GM12878 (cell line): ENCODE data around the gene CTNNA1. TPM values are rescaled to one million over a fixed set of nuclear protein-coding genes. Genes with fewer than 3 reads are reported as not detected.

Experiments used
- ATAC-seq: fragments of 200-7000 bp; cut with Tn5 transposase; 3 replicates; pipeline ENCODE4 v1.9.1; 2020; ENCODE audit warnings: mild to moderate bottlenecking, moderate library complexity
- BruUV-seq: library from RNA; stranded (reverse); fragments of 400-500 nt; replicated peaks from 2 replicates; lab custom pipeline; 2021; lab: Mats Ljungman, UMichigan
- CTCF ChIA-PET: fragments of 300-600 bp; sonication (Branson Sonifier 250); formaldehyde crosslinking; extraction: SDS; loops from one replicate; lab custom pipeline; 2021; ENCODE audit warnings: inconsistent platforms; lab: Yijun Ruan, JAX
- POLR2A ChIA-PET: fragments of 350-600 bp; formaldehyde crosslinking; extraction: SDS; loops from one replicate; lab custom pipeline; 2021; ENCODE audit warnings: inconsistent platforms; lab: Charles Lee
- RAD21 ChIA-PET: fragments of 300-600 bp; sonication (Branson Sonifier 250); formaldehyde crosslinking; loops from one replicate; lab custom pipeline; 2023; ENCODE audit warnings: antibody characterized with exemption; ENCODE audit not compliant: unreplicated experiment; lab: Charles Lee
- SMC1A ChIA-PET: fragments of 300-600 bp; sonication (Branson Sonifier 250); formaldehyde crosslinking; loops from one replicate; lab custom pipeline; 2023; ENCODE audit not compliant: unreplicated experiment, uncharacterized antibody; lab: Charles Lee
- DNase-seq: peaks from one replicate; pipeline ENCODE4 v3.0.0-alpha.2; 2011; ENCODE audit warnings: low read depth, low spot score
- FAIRE-seq: peaks from 3 replicates; lab custom pipeline; 2011; peaks lifted over from hg19 to GRCh38; lab: Jason Lieb, UNC
- H2AFZ ChIP-seq: 2 replicates; pipeline ENCODE4 v1.6.0; 2011; ENCODE audit warnings: low read depth, low read length, control low read depth; ENCODE audit not compliant: control insufficient read depth
- H3K27ac ChIP-seq: 2 replicates; pipeline ENCODE4 v1.5.1; 2011; ENCODE audit warnings: control low read depth; ENCODE audit not compliant: control insufficient read depth, insufficient read depth
- H3K27me3 ChIP-seq, 2 experiments: replicated peaks in 1 of 2; 2 replicates each; pipeline versions ENCODE4 v1.6.0 to v1.6.1; 2011; ENCODE audit warnings: low read length in 1 of 2; ENCODE audit not compliant: control insufficient read depth in 2 of 2, insufficient read depth in 2 of 2
- H3K36me3 ChIP-seq, 2 experiments: 2 replicates each; pipeline ENCODE4 v1.5.1; 2011; ENCODE audit warnings: low read length in 1 of 2; ENCODE audit not compliant: control insufficient read depth in 2 of 2, insufficient read depth in 2 of 2
- H3K4me1 ChIP-seq: 2 replicates; pipeline ENCODE4 v1.6.1; 2011; ENCODE audit warnings: mild to moderate bottlenecking, low read length, moderate library complexity, mixed read lengths; ENCODE audit not compliant: control insufficient read depth, insufficient read depth
- H3K4me2 ChIP-seq: 2 replicates; pipeline ENCODE4 v1.6.0; 2011; ENCODE audit warnings: control low read depth; ENCODE audit not compliant: control insufficient read depth, insufficient read depth
- H3K4me3 ChIP-seq: fragments of 200-600 bp; sonication (generic); 2 replicates; pipeline ENCODE4 v1.5.1; 2016
- H3K79me2 ChIP-seq: 2 replicates; pipeline ENCODE4 v1.6.0; 2011; ENCODE audit warnings: low read length; ENCODE audit not compliant: control insufficient read depth, insufficient read depth
- H3K9ac ChIP-seq: 2 replicates; pipeline ENCODE4 v1.8.0; 2011; ENCODE audit warnings: low read length, control low read depth, mixed read lengths; ENCODE audit not compliant: control insufficient read depth, insufficient read depth
- H3K9me3 ChIP-seq: replicated peaks from 3 replicates; pipeline ENCODE4 v1.5.1; 2011; ENCODE audit warnings: mild to moderate bottlenecking, low read length; ENCODE audit not compliant: control insufficient read depth, insufficient read depth
- H4K20me1 ChIP-seq: 2 replicates; pipeline ENCODE4 v1.6.0; 2011; ENCODE audit not compliant: control insufficient read depth, insufficient read depth
- BRCA1 ChIP-seq: IDR thresholded peaks from 2 replicates; pipeline ENCODE4 v1.6.1; 2011; ENCODE audit warnings: low read depth, low read length, improper control_type of control experiment
- CEBPZ ChIP-seq: fragments of 150-350 bp; IDR thresholded peaks from 2 replicates; pipeline ENCODE4 v1.6.1; 2016; ENCODE audit warnings: low read depth, low read length
- CREB1 ChIP-seq: IDR thresholded peaks from 2 replicates; pipeline ENCODE4 v1.6.1; 2012; ENCODE audit warnings: low read depth, mild to moderate bottlenecking, inconsistent platforms
- FOXK2 ChIP-seq: fragments of 450-650 bp; IDR thresholded peaks from 2 replicates; pipeline ENCODE4 v1.6.1; 2017; ENCODE audit warnings: mild to moderate bottlenecking, moderate library complexity
- HSF1 ChIP-seq: fragments of 150-350 bp; IDR thresholded peaks from 2 replicates; pipeline ENCODE4 v1.6.1; 2014; ENCODE audit warnings: mild to moderate bottlenecking, low read depth, low read length
- JUNB ChIP-seq: IDR thresholded peaks from 2 replicates; pipeline ENCODE4 v1.6.1; 2016; ENCODE audit warnings: antibody characterized with exemption, mild to moderate bottlenecking
- MEF2B ChIP-seq: fragments of 450-650 bp; IDR thresholded peaks from 2 replicates; pipeline ENCODE4 v1.6.1; 2018; ENCODE audit warnings: mild to moderate bottlenecking, moderate library complexity; ENCODE audit not compliant: partially characterized antibody, poor library complexity, severe bottlenecking
- PML ChIP-seq: IDR thresholded peaks from 2 replicates; pipeline ENCODE4 v1.6.1; 2012; ENCODE audit warnings: low read length, inconsistent platforms
- SIN3A ChIP-seq: IDR thresholded peaks from 2 replicates; pipeline ENCODE4 v1.6.1; 2012; ENCODE audit warnings: low read depth, low read length, improper control_type of control experiment
- SIX5 ChIP-seq: IDR thresholded peaks from 2 replicates; pipeline ENCODE4 v1.6.1; 2011; ENCODE audit warnings: mild to moderate bottlenecking, low read depth, low read length, moderate library complexity; ENCODE audit not compliant: severe bottlenecking
- SMARCA5 ChIP-seq: fragments of 450-650 bp; IDR thresholded peaks from 2 replicates; pipeline ENCODE4 v1.6.1; 2017; ENCODE audit warnings: mild to moderate bottlenecking
- TARDBP ChIP-seq: IDR thresholded peaks from 2 replicates; pipeline ENCODE4 v1.6.1; 2016; ENCODE audit warnings: borderline replicate concordance
- WGBS: methylation state at CpG from one replicate; pipeline ENCODE4 v1.1.6; 2016; ENCODE audit warnings: low lambda C conversion rate; ENCODE audit not compliant: insufficient replicate concordance, insufficient coverage; ENCODE audit errors: missing lambda C conversion rate; 5-methylcytosine and 5-hydroxymethylcytosine counted together
- in situ Hi-C: fragments of 300-500 bp; cut with MboI; formaldehyde crosslinking; loops from 9 replicates; pipeline ENCODE4 v1.14.3; 2018; ENCODE audit warnings: mixed read lengths
- intact Hi-C: fragments of 100-400 bp; cut with micrococcal nuclease; formaldehyde crosslinking; loops from one replicate; pipeline ENCODE4 v1.14.2; 2022; ENCODE audit not compliant: unreplicated experiment
- polyA plus RNA-seq, 11 experiments: library from polyadenylated mRNA; depleted of rRNA in 4 of 11; unstranded in 6 of 11; stranded (reverse) in 5 of 11; fragments of >200 nt; fragmentation: Nextera tagmentation in 4 of 11; fragmentation: Illumina TruSeq in 1 of 11; extraction: Ambion mirVana in 4 of 11; extraction: Trizol in 1 of 11; gene quantifications; 1 replicate in 1 of 11; 2 replicates in 10 of 11; pipeline versions ENCODE4 v1.2.1 to v1.2.3, GENCODE V29; 2011 to 2016; ENCODE audit warnings: inconsistent platforms in 2 of 11, missing spikeins in 2 of 11, low read depth in 1 of 11
- total RNA-seq, 4 experiments: library from RNA; depleted of rRNA in 3 of 4; stranded (reverse); fragments of >200 nt in 3 of 4; fragmentation: Illumina TruSeq in 1 of 4; extraction: Trizol in 1 of 4; gene quantifications; 2 replicates each; pipeline versions ENCODE4 v1.2.1 to v1.2.3, GENCODE V29; 2013 to 2021
- TF ChIP-seq, protein P1 (sequence below): fragments of 450-650 bp; formaldehyde crosslinking; IDR thresholded peaks from 2 replicates; pipeline ENCODE4 v1.5.0; 2022; ENCODE audit warnings: mild to moderate bottlenecking, missing genetic modification characterization
- TF ChIP-seq, protein P2 (sequence below): IDR thresholded peaks from 2 replicates; pipeline ENCODE4 v1.6.1; 2012; ENCODE audit warnings: low read length, inconsistent platforms

Gene CTNNA1
- total and polyA plus RNA-seq, 10 of the 15 experiments (the other 5 are each of a cell fraction or from before 2014, with no cell fraction given), result 32.6 to 104 (median 57.7) TPM

- H3K36me3 ChIP-seq, result peaks cover 18 to 20% of the 10 kb centered on the region in 2 experiments
- CTCF ChIA-PET, result no interaction called here
- no peak overlapping the region for H2AFZ ChIP-seq
- H3K9ac ChIP-seq, result no peak overlapping the region
- intact Hi-C loops (no loop called here), in situ Hi-C loops (no loop called here)
- no peak overlapping the region for H3K27ac ChIP-seq
- H3K9me3 ChIP-seq, result no peaks in the 10 kb centered on the region
- RAD21 ChIA-PET, result no interaction called here
- no peaks in the 10 kb centered on the region for H3K27me3 ChIP-seq
- H3K4me3 ChIP-seq, result no peak overlapping the region
- no peaks in the 10 kb centered on the region for H3K79me2 ChIP-seq
- no peaks in the 10 kb centered on the region for H3K4me1 ChIP-seq
- POLR2A ChIA-PET, result interaction anchor here (0.5 kb wide), 1 partner anchor 13 kb away, joined by 3 read pairs; no protein-coding TSS in a partner anchor
- BruUV-seq, result no TSS peak
- SMC1A ChIA-PET, result no interaction called here
- H3K4me2 ChIP-seq, result no peak overlapping the region
- WGBS, result 94% methylated on average over 16 of the region's 16 CpGs
- FAIRE-seq (no peak), ATAC-seq (no peak), DNase-seq (no peak)
- no peaks in the 10 kb centered on the region for H4K20me1 ChIP-seq
- TF ChIP-seq PML (no peak), JUNB (no peak), TARDBP (no peak), SIX5 (no peak), FOXK2 (no peak), SIN3A (no peak), HSF1 (no peak), SMARCA5 (no peak), MEF2B (no peak), CEBPZ (no peak), BRCA1 (no peak), CREB1 (no peak)
- TF ChIP-seq, protein P1, sequence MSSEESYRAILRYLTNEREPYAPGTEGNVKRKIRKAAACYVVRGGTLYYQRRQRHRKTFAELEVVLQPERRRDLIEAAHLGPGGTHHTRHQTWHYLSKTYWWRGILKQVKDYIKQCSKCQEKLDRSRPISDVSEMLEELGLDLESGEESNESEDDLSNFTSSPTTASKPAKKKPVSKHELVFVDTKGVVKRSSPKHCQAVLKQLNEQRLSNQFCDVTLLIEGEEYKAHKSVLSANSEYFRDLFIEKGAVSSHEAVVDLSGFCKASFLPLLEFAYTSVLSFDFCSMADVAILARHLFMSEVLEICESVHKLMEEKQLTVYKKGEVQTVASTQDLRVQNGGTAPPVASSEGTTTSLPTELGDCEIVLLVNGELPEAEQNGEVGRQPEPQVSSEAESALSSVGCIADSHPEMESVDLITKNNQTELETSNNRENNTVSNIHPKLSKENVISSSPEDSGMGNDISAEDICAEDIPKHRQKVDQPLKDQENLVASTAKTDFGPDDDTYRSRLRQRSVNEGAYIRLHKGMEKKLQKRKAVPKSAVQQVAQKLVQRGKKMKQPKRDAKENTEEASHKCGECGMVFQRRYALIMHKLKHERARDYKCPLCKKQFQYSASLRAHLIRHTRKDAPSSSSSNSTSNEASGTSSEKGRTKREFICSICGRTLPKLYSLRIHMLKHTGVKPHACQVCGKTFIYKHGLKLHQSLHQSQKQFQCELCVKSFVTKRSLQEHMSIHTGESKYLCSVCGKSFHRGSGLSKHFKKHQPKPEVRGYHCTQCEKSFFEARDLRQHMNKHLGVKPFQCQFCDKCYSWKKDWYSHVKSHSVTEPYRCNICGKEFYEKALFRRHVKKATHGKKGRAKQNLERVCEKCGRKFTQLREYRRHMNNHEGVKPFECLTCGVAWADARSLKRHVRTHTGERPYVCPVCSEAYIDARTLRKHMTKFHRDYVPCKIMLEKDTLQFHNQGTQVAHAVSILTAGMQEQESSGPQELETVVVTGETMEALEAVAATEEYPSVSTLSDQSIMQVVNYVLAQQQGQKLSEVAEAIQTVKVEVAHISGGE (CRISPR knock-in tag), result no peak
- TF ChIP-seq, protein P2, sequence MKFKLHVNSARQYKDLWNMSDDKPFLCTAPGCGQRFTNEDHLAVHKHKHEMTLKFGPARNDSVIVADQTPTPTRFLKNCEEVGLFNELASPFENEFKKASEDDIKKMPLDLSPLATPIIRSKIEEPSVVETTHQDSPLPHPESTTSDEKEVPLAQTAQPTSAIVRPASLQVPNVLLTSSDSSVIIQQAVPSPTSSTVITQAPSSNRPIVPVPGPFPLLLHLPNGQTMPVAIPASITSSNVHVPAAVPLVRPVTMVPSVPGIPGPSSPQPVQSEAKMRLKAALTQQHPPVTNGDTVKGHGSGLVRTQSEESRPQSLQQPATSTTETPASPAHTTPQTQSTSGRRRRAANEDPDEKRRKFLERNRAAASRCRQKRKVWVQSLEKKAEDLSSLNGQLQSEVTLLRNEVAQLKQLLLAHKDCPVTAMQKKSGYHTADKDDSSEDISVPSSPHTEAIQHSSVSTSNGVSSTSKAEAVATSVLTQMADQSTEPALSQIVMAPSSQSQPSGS, result no peak
Observed at GRCh38 chr5:138926688-138927448, 173.6 kb downstream of the CTNNA1 start.
